LoVo (cell line): ENCODE data around the gene KCNQ2.

Experiments
- DNase-seq: peaks from one replicate; pipeline ENCODE4 v3.0.0-alpha.2; 2016; ENCODE audit warnings: low spot score

The KCNQ2 gene

GRCh38 chr20:63356931-63357879, 115.2 kb downstream of the KCNQ2 start:
- no peak for DNase-seq

- no peak for DNase-seq
Measured at GRCh38 chr20:63356511-63356910, 115.9 kb downstream of the KCNQ2 start.

GRCh38 chr20:63355781-63356295, 116.6 kb downstream of the KCNQ2 start:
- no peak for DNase-seq

GRCh38 chr20:63354636-63355350, 117.7 kb downstream of the KCNQ2 start:
- DNase-seq = no peak

GRCh38 chr20:63352811-63353221, 119.6 kb downstream of the KCNQ2 start:
- no peak for DNase-seq

- DNase-seq = no peak
Measured at GRCh38 chr20:63351811-63352591, 120.5 kb downstream of the KCNQ2 start.

- DNase-seq = no peak
Measured at GRCh38 chr20:63351326-63351700, 121.1 kb downstream of the KCNQ2 start.

GRCh38 chr20:63350597-63351325, 121.7 kb downstream of the KCNQ2 start:
- DNase-seq = no peak
